SH-SY5Y (cell line): ENCODE data around the gene AHNAK.

Source experiments
- GATA2 ChIP-seq: IDR thresholded peaks from 2 replicates; pipeline ENCODE4 v1.6.1; 2011; ENCODE audit warnings: mild to moderate bottlenecking, low read depth, low read length
- GATA3 ChIP-seq: IDR thresholded peaks from 2 replicates; pipeline ENCODE4 v1.6.1; 2011; ENCODE audit warnings: low read depth, mild to moderate bottlenecking, low read length, moderate library complexity

AHNAK gene

DNA sequence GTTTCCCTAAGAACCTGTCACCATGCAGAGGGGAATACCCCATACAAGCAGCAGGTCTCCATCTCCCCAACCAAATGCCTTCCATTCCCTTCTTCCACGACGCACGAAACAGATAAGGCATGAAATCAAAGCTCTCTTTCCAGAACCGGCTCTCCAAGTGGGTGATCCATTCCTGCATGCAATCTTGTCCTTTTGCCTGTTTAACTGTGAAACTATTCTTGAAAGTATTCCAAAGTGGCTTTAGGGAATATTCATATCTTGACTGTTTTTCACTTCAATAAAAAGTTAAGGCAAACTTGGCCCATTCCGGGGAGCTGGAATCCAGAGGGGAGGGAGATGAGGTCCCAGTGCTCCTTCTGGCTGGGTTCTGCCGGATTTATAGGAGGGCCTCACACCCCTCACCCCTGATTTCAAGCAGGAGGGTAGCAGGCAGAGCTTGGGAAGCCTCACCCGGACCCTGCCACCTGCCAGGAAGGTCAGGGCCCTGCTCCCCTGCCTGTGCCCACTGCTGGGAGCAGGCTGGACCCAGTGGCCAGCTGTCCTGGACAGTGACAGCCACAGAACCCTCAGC is 66.9 kb downstream of the AHNAK start:
- no peak for TF ChIP-seq GATA2
- TF ChIP-seq GATA3 = no peak

DNA sequence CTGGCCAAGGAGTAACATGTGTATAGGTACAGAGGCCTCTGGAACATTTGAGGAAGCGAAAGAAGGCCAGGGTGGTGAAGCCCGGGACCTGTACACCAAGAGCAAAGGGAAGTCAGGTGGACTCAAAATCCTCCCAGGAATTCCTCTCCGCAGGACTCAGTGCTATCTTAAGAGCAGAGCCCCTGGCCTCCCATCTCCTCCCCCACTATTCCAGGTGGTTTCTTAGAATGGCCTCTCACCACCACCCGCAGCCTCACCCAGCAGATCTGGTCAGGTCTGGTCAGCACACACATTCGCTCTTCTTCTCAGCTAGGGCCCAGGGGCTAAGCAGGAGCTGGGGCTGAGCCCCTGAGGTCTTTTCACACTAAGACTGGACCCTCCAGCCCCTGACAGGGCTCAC is 68.7 kb downstream of the AHNAK start:
- TF ChIP-seq GATA3 (no peak), GATA2 (no peak)

DNA sequence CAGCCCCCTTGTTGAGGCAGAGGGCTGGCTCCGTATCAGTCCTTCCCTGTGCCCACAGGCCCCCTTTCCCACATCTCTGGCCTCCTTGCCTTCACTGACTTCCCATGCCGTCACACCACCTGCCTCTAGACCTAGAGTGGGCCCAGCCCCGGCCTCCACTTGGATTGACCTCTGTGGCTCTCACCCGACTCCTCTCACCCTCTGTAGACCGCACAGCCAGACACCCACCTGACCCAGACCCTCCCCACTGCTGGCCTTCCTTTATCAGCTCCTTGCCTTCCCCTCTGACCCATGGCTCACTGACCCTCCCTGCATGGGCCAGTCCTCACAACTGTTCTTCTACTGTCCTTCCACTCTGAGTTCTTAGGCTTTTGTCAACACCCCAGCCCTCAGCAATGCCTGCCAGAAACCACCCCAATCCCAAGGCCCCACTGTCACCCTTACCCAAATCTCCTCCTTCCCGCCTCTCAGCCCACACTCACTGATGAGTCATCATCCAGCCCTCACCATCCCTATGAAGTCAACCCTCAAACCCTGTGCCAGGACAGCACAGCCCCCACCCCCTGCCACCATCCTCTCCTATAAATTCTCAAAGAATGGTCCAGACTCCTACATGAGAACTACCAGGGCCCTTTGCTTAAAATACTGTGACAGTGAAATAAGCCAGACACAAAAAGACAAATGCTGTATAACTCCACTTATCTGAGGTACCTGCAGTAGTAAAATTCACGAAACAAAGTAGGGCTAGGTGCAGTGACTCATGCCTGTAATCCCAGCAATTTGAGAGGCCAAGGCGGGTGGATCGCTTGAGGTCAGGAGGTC is 74.3 kb downstream of the AHNAK start:
- TF ChIP-seq GATA2 (no peak), GATA3 (no peak)

DNA sequence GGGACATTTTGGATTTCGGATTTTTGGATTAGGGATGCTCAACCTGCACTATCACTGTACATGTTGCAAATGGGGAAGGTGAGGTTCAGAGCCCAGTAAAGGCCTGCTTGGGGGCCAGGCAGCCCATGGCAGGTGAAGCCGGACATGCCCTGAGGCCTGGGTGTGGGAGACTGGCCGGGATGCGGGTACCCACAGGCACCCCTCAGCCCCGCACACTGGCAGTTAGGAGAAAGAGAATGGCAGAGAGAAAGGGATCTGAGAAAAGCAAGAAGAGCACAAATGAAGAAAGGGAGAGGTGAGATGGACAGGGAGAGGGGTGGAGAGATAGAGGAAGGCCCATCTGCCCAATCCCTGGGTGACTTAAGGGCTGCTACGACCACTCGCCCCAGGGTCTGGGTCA is 75.0 kb downstream of the AHNAK start:
- no peak for TF ChIP-seq GATA2
- TF ChIP-seq GATA3 = no peak

DNA sequence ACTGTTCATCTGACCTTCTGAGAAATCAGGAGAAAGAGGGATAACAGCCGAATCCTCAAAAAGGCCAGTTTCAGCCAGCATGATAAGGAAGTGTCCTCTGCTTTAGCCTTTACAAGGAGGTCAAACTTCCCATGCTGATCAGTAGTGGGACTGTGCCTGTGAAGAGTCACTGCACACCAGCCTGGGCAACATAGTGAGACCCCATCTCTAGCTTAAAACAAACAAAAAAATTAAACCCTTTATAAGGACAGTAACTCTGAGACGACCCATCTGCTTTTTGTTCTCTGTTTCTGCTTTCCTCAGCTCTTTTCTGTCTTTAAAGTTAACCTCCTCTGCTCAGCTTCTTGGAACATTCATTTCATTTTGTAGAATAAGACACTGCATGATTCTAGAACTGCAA is 78.0 kb downstream of the AHNAK start:
- no peak for TF ChIP-seq GATA2
- no peak for TF ChIP-seq GATA3

DNA sequence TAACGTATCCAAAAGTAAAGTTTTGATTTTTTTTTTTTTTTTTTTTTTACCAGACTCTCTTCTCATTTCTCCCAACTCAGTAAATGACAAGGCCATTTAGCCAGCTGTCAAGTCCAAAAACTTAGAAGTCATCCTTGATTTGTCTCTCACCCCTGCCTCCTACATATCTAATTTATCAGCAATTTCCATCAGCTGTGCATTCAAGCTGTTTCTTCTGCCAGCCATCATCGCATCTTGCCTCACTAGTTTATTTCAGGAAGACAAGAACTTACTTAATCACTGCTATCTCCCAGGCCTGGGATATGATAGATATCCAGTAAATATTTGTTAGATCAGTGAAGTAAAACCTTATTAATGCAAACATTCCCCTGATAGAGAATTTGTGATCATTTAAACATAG is 80.2 kb downstream of the AHNAK start:
- no peak for TF ChIP-seq GATA2
- no peak for TF ChIP-seq GATA3

DNA sequence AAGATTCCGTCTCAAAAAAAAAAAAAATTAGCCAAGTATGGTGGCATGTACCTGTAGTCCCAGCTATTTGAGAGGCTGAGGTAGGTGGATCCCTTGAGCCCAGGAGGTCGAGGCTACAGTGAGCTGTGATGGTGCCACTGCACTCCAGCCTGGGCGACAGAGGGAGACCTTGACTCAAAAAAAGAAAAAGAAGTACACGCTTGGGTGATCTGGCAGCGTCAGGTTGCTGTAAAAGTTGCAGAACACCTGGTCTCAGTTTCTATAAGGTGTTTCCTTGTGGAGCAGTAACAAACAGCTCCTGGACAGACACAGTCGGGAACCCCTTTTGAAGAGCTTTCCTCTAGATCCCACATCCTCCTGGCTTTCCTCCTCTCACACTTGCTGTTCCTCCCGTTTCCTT is 82.0 kb downstream of the AHNAK start:
- TF ChIP-seq GATA2 (no peak), GATA3 (no peak)

DNA sequence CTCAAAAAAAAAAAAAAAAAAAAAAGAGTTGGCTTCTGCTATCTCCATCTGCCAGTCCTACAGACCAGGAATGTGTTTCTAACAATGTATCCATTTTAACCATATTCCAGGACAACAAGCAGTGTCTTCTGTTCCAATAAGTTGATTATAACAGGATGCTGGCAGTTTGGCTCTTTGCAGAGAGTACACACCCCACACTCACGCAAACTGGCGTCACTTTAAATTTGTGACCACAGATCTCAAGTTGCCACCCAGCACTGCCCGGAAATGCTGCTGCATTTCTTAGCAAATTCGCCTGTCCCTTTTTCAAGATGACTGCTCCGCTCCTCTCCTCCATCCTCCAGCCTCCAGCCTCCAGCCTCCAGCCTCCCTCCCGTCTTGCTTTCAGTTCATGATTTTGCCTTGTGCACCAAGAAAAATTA is 83.5 kb downstream of the AHNAK start:
- TF ChIP-seq GATA2 (no peak), GATA3 (no peak)

DNA sequence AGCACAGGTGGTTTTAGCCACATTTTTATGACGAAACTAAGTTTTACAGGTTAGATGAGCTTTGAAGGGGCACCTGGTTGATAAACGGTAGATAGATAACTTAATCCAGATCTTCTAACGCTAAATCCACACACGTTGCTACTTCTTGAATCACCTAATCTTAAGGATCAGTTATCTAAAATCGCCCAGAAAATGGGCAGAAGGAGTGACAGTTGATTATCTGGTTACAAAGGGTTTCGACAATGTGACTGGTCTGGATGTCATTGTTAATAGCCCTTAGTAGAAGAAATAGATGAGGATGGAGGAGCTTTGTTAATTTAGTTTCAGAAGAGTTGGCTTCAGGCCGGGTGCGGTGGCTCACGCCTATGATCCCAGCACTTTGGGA is 84.1 kb downstream of the AHNAK start:
- TF ChIP-seq GATA2 (no peak), GATA3 (no peak)

DNA sequence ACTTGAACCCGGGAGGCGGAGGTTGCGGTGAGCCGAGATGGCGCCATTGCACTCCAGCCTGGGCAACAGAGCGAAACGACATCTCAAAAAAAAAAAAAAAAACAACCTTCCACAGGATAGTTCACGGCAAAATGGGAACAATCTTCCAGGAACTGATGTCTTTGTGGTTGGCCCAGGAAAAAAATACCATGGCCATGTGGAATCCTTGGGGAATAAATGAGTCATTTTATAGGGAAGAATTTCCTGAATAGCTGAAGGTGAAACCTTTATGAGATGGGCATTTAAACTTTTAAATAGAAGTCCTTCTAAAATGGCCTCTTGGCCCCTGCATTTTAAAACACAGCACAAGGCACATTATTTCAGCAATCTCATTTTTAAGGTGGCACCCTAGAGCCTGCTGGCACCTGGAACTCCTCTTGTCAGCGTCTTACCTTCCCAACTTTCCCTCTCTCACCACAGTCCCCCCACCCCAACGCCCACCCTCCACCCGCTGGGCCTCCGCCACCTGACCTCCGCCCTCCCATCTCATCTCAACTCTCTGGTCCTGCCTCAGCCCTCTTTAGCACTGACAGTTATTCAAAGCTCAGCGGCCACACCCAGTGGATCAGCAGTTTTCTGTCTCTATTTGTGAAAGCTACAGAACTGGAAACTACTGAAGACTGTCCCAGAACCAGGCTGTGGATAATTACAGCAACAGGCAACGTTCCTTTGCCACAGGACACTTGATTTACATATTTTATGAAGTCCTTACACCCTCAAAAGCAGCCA is 84.7 kb downstream of the AHNAK start:
- TF ChIP-seq GATA2 (no peak), GATA3 (no peak)

DNA sequence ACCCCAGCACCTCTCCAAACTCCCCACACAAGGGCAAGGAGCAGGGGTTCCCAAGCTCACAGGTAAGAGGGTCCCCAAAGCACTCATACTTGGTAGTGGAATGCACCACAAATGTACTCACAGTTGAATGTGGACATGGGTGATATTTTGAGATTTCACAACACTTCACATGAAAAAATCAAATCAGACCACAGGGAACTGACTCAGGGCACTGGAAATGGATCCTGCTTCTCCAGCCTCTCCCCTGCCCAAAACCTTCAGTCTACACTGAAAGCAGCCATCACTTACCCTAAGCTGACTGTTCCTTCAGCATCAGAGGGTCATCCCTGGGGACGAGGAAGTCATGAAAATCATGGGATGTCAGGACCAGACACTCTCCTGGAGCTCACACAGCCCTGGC is 87.5 kb downstream of the AHNAK start:
- no peak for TF ChIP-seq GATA2
- no peak for TF ChIP-seq GATA3

DNA sequence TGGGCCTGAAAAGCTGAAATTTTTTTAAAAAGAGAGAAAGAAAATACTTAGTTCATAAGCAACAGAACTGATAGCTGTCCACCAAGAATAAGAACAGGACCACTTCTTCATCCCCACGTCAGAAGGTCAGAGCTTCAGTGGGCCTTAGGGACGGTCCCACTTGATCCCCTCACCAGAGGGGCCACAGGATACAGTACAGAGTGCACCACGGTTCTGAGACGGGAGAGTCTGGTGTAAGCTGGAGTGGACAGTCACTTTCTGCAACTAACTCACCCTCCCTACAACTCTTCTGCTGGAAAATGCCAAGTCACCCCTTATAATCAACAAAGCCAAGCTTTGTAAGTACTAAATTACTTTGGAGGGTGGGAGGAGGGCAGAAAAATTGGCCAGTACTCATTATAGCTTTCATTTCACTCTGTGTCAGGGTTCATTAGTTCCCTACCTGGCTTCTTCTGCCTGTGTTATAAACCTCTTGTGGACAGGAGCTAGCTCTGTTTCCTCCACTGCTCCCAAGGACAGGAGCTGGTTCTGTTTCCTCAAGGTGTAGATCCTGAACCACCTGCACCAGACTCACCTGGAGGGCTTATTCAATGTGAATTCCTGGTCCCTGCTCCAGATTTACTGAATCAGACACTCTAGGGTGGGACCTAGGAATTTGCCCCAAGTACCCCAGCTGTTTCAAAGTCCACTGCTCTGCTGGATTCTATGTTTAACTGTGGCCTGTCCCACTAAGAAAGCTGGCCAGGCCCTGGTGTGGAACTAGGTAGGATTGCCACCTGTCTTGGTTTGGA is 88.2 kb downstream of the AHNAK start:
- no peak for TF ChIP-seq GATA3
- TF ChIP-seq GATA2 = no peak

DNA sequence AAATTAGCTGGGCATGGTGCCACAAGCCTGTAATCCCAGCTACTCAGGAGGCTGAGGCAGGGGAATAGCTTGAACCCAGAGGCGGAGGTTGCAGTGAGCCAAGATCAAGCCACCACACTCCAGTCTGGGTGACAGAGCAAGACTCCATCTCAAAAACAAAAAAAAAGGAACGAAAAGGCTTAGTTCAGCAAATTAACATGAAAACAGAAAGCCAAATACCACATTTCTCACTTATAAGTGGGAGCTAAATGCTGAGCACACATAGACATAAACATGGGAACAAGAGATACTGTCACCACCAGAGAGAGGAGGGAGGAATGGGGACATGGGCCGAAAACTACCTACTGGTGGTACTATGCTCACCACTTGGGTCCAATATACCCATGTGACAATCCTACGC is 89.1 kb downstream of the AHNAK start:
- no peak for TF ChIP-seq GATA3
- no peak for TF ChIP-seq GATA2

DNA sequence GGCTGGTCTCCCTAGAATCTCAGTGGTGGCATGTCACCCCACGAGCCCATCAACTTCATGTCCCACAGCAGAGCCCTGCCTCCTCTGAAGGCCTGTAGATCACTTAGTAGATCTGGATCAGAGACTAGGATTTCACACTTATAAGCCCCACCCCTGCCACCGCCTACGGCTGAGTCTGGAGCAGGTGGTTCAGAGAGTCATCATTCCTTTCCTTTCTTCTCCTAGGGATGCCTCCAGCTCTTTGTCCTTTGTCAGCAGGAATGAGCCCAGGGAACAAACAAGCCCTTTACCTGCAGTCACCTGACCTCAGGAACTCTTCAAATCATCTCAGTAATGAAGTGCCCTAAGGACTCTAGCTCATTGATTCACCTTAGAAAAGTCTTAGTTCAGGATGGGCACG is 90.0 kb downstream of the AHNAK start:
- TF ChIP-seq GATA2 (no peak), GATA3 (no peak)
